Measurements from ENCODE around the gene PRR23A. TPM values are rescaled to one million over a fixed set of nuclear protein-coding genes. Genes with fewer than 3 reads are reported as not detected.

The PRR23A gene
- total RNA-seq, result not detected
- long read RNA-seq, donor 1, result 0 reads
- long read RNA-seq, donor 2, result 0 reads

- TF ChIP-seq CTCF (IDR thresholded peaks at IDR 0.05), result no peak
- Histone ChIP-seq H3K36me3 (ENCODE audit: low read depth) (no peaks in the 10 kb centered on the region), H3K9me3 (peaks cover 7% of the 10 kb centered on the region), H3K4me1 (ENCODE audit: low read depth) (no peaks in the 10 kb centered on the region), H3K4me3 (no peak within 1 kb of the TSS)
- ATAC-seq (no peak), DNase-seq (no peak)
- intact Hi-C loops (cut with DNase I, micrococcal nuclease), result no loop called here
Measured at GRCh38 chr3:139006051-139006716, at the start of gene PRR23A. PRR23A (minus strand) TSS chr3:139006268; CDS start chr3:139006268, 0 bp downstream.

- Histone ChIP-seq H3K4me1 (ENCODE audit: low read depth) (no peaks in the 10 kb centered on the region), H3K9me3 (peaks cover 10% of the 10 kb centered on the region), H3K4me3 (no peak overlapping the region), H3K36me3 (ENCODE audit: low read depth) (no peaks in the 10 kb centered on the region)
- ATAC-seq, result no peak
- intact Hi-C loops (cut with DNase I, micrococcal nuclease), result no loop called here
- DNase-seq, result no peak
- TF ChIP-seq CTCF (IDR thresholded peaks at IDR 0.05), result no peak
Measured at GRCh38 chr3:139052802-139053600, 46.9 kb upstream of the PRR23A start.

- no peaks in the 10 kb centered on the region for H3K4me1 ChIP-seq (ENCODE audit: low read depth)
- no peak for TF ChIP-seq CTCF (IDR thresholded peaks at IDR 0.05)
- no peak within 1 kb of the TSS for H3K4me3 ChIP-seq
- DNase-seq (no peak), ATAC-seq (no peak)
- no peaks in the 10 kb centered on the region for H3K36me3 ChIP-seq (ENCODE audit: low read depth)
- no peaks in the 10 kb centered on the region for H3K9me3 ChIP-seq
- intact Hi-C loops (cut with DNase I, micrococcal nuclease), result no loop called here
Measured at GRCh38 chr3:139044366-139045210, 38.5 kb upstream of the PRR23A start, which contains the start of gene PRR23C. PRR23C (minus strand) TSS chr3:139044892; CDS start chr3:139044620, 272 bp downstream.

- no peak for TF ChIP-seq CTCF (IDR thresholded peaks at IDR 0.05)
- no peaks in the 10 kb centered on the region for H3K9me3 ChIP-seq
- H3K4me1 ChIP-seq (ENCODE audit: low read depth), result no peaks in the 10 kb centered on the region
- DNase-seq (no peak), ATAC-seq (no peak)
- intact Hi-C loops (cut with DNase I, micrococcal nuclease), result no loop called here
- no peaks in the 10 kb centered on the region for H3K36me3 ChIP-seq (ENCODE audit: low read depth)
- H3K4me3 ChIP-seq, result no peak overlapping the region
Measured at GRCh38 chr3:139043554-139044365, 37.7 kb upstream of the PRR23A start.

GRCh38 chr3:139037478-139037877 is 31.4 kb upstream of the PRR23A start:
- ATAC-seq (peak; percentile 67), DNase-seq (peak in 1 of 3 donors; percentile 10)
- Histone ChIP-seq H3K4me3 (no peak overlapping the region), H3K4me1 (ENCODE audit: low read depth) (no peaks in the 10 kb centered on the region), H3K36me3 (ENCODE audit: low read depth) (no peaks in the 10 kb centered on the region), H3K9me3 (no peaks in the 10 kb centered on the region)
- TF ChIP-seq CTCF (IDR thresholded peaks at IDR 0.05), result no peak
- intact Hi-C loops (cut with DNase I, micrococcal nuclease), result no loop called here

All from mucosa of descending colon (tissue), 3 donors.